IMR-90 (cell line): ENCODE measurements around the gene ITFG1. TPM values are rescaled to one million over a fixed set of nuclear protein-coding genes. Genes with fewer than 3 reads are reported as not detected.
"Not testable (repeated sequence)": the region's sequence is repeated elsewhere in the genome, so short reads cannot be mapped to it uniquely, and the experiment has no call there.

Experiments used
- ATAC-seq: fragments of 200-7000 bp; cut with Tn5 transposase; 2 replicates; pipeline ENCODE4 v1.9.1; 2020; ENCODE audit warnings: low read depth, mild to moderate bottlenecking, moderate library complexity
- BruUV-seq: library from RNA; stranded (reverse); fragments of 400-500 nt; replicated peaks from 2 replicates; lab custom pipeline; 2021; lab: Mats Ljungman, UMichigan
- CTCF ChIA-PET: fragments of 300-600 bp; formaldehyde crosslinking; extraction: SDS; loops from one replicate; lab custom pipeline; 2021; ENCODE audit warnings: antibody characterized with exemption; lab: Yijun Ruan, JAX
- POLR2A ChIA-PET: fragments of 300-600 bp; sonication (Branson Sonifier 250); formaldehyde crosslinking; loops from one replicate; lab custom pipeline; 2022; ENCODE audit warnings: antibody characterized with exemption; ENCODE audit not compliant: unreplicated experiment; lab: Charles Lee
- DNase-seq: peaks from one replicate; pipeline ENCODE4 v3.0.0; 2013
- H2AFZ ChIP-seq: replicated peaks from 2 replicates; pipeline ENCODE3; 2013; ENCODE audit warnings: low read length, mild to moderate bottlenecking; ENCODE audit not compliant: poor library complexity
- H2AK5ac ChIP-seq: 2 replicates; pipeline ENCODE4 v1.6.1; 2013; ENCODE audit warnings: low read depth, low read length, inconsistent platforms
- H2AK9ac ChIP-seq: replicated peaks from 2 replicates; pipeline ENCODE3; 2013; ENCODE audit warnings: mild to moderate bottlenecking, low read depth, low read length, moderate library complexity; ENCODE audit not compliant: poor library complexity
- H2BK120ac ChIP-seq: 2 replicates; pipeline ENCODE4 v1.6.1; 2013; ENCODE audit warnings: low read depth, low read length, inconsistent platforms
- H2BK15ac ChIP-seq: 3 replicates; pipeline ENCODE4 v1.6.1; 2013; ENCODE audit warnings: low read depth, low read length, inconsistent platforms
- H2BK20ac ChIP-seq: 2 replicates; pipeline ENCODE4 v1.6.1; 2013; ENCODE audit warnings: low read depth, mild to moderate bottlenecking, inconsistent platforms, low read length, moderate library complexity
- H2BK5ac ChIP-seq: 2 replicates; pipeline ENCODE4 v1.6.1; 2013; ENCODE audit warnings: mild to moderate bottlenecking, low read depth, low read length, inconsistent platforms; ENCODE audit not compliant: poor library complexity, severe bottlenecking
- H3K14ac ChIP-seq: replicated peaks from 2 replicates; pipeline ENCODE4 v1.6.1; 2013; ENCODE audit warnings: low read depth, low read length, inconsistent platforms
- H3K18ac ChIP-seq: 2 replicates; pipeline ENCODE4 v1.6.1; 2013; ENCODE audit warnings: low read depth, low read length, control low read depth
- H3K23ac ChIP-seq: 2 replicates; pipeline ENCODE4 v1.6.1; 2013; ENCODE audit warnings: low read depth, low read length, inconsistent platforms
- H3K27ac ChIP-seq: 2 replicates; pipeline ENCODE4 v1.5.1; 2013; ENCODE audit warnings: mild to moderate bottlenecking, control low read depth, low read length; ENCODE audit not compliant: insufficient read depth
- H3K27me3 ChIP-seq: 2 replicates; pipeline ENCODE4 v1.6.1; 2013; ENCODE audit warnings: low read length; ENCODE audit not compliant: control insufficient read depth, insufficient read depth
- H3K36me3 ChIP-seq: 2 replicates; pipeline ENCODE4 v1.6.1; 2013; ENCODE audit warnings: low read length, mixed read lengths; ENCODE audit not compliant: control insufficient read depth, insufficient read depth
- H3K4ac ChIP-seq: 2 replicates; pipeline ENCODE4 v1.6.1; 2013; ENCODE audit warnings: low read depth, low read length, inconsistent platforms
- H3K4me1 ChIP-seq: 2 replicates; pipeline ENCODE4 v1.6.1; 2013; ENCODE audit warnings: low read length, mixed read lengths; ENCODE audit not compliant: control insufficient read depth, insufficient read depth
- H3K4me2 ChIP-seq: 2 replicates; pipeline ENCODE4 v1.6.1; 2013; ENCODE audit warnings: low read depth, mild to moderate bottlenecking, control low read depth, low read length, moderate library complexity
- H3K4me3 ChIP-seq: 2 replicates; pipeline ENCODE4 v1.5.1; 2013; ENCODE audit warnings: low read depth, mild to moderate bottlenecking, control low read depth, low read length, moderate library complexity; ENCODE audit not compliant: insufficient read depth
- H3K56ac ChIP-seq: 2 replicates; pipeline ENCODE4 v1.6.1; 2013; ENCODE audit warnings: low read length, inconsistent platforms; ENCODE audit not compliant: insufficient read depth; ENCODE audit errors: extremely low read depth
- H3K79me1 ChIP-seq, 2 experiments: 2 replicates each; pipeline ENCODE4 v1.6.1; 2013; ENCODE audit warnings: low read length in 2 of 2, inconsistent platforms in 1 of 2, low read depth in 1 of 2
- H3K9ac ChIP-seq: 2 replicates; pipeline ENCODE4 v1.6.1; 2013; ENCODE audit warnings: low read depth, low read length, control low read depth
- H3K9me1 ChIP-seq: 2 replicates; pipeline ENCODE4 v1.6.1; 2013; ENCODE audit warnings: low read length, inconsistent platforms; ENCODE audit not compliant: insufficient read depth
- H3K9me3 ChIP-seq: 2 replicates; pipeline ENCODE4 v1.6.1; 2013; ENCODE audit warnings: low read length; ENCODE audit not compliant: control insufficient read depth, insufficient read depth
- H4K20me1 ChIP-seq: 2 replicates; pipeline ENCODE4 v1.6.1; 2013; ENCODE audit warnings: low read length, inconsistent platforms; ENCODE audit not compliant: insufficient read depth
- H4K5ac ChIP-seq: 2 replicates; pipeline ENCODE4 v1.6.1; 2013; ENCODE audit warnings: mild to moderate bottlenecking, low read depth, low read length, control low read depth
- H4K8ac ChIP-seq, 2 experiments: 2 replicates each; pipeline ENCODE4 v1.6.1; 2013; ENCODE audit warnings: low read depth in 2 of 2, low read length in 2 of 2, control low read depth in 1 of 2, inconsistent platforms in 1 of 2
- H4K91ac ChIP-seq: 2 replicates; pipeline ENCODE4 v1.6.1; 2013; ENCODE audit warnings: low read depth, low read length, inconsistent platforms; ENCODE audit not compliant: insufficient read depth
- WGBS, 2 experiments: methylation state at CpG; one replicate each; pipeline versions ENCODE4 v1.1.5 to v1.1.7; 2013; ENCODE audit warnings: missing lambda C conversion rate in 2 of 2; ENCODE audit not compliant: insufficient read length in 1 of 2; ENCODE audit errors: extremely low coverage in 2 of 2; 5-methylcytosine and 5-hydroxymethylcytosine counted together
- dilution Hi-C: fragments of 300-500 bp; cut with HindIII; formaldehyde crosslinking; loops from one replicate; pipeline ENCODE4 v1.14.3; 2018; ENCODE audit warnings: low sequenced_read_pairs; ENCODE audit not compliant: unreplicated experiment
- in situ Hi-C: fragments of 300-500 bp; cut with MboI; formaldehyde crosslinking; loops from 3 replicates; pipeline ENCODE4 v1.14.3; 2019; ENCODE audit warnings: low sequenced_read_pairs, inconsistent platforms, mixed read lengths
- intact Hi-C: fragments of 100-400 bp; cut with micrococcal nuclease; formaldehyde crosslinking; loops from 2 replicates; pipeline ENCODE4 v1.10.0; 2022
- polyA plus RNA-seq, 3 experiments: library from polyadenylated mRNA; depleted of rRNA; stranded (reverse); fragments of >200 nt; gene quantifications; 2 replicates each; pipeline ENCODE4 v1.2.3, GENCODE V29; 2012; ENCODE audit warnings: low replicate concordance in 1 of 3
- total RNA-seq: library from RNA; depleted of rRNA; stranded (reverse); fragments of >200 nt; gene quantifications from 2 replicates; pipeline ENCODE4 v1.2.3, GENCODE V29; 2012

The ITFG1 gene
- total and polyA plus RNA-seq, 2 of the 4 experiments (the other 2 are of a cell fraction) = 54.3 to 60.4 TPM

- BruUV-seq, H2BK20ac ChIP-seq, H3K4ac ChIP-seq, H3K14ac ChIP-seq, ATAC-seq, H3K9me1 ChIP-seq, H4K8ac ChIP-seq, H3K4me2 ChIP-seq, H2AK9ac ChIP-seq, H2BK120ac ChIP-seq, H2AFZ ChIP-seq, H3K4me3 ChIP-seq, H3K4me1 ChIP-seq, H2AK5ac ChIP-seq, H3K9me3 ChIP-seq, dilution Hi-C loops, DNase-seq, H3K56ac ChIP-seq, H4K20me1 ChIP-seq, POLR2A ChIA-PET, H4K5ac ChIP-seq, intact Hi-C loops, H3K36me3 ChIP-seq, H3K18ac ChIP-seq, in situ Hi-C loops, H3K23ac ChIP-seq, H3K27me3 ChIP-seq, H3K9ac ChIP-seq, H2BK15ac ChIP-seq, H2BK5ac ChIP-seq, H4K91ac ChIP-seq, H3K27ac ChIP-seq: not testable (repeated sequence)
- CTCF ChIA-PET = interaction anchor here (0.6 kb wide), 1 partner anchor 16 kb away, joined by 3 read pairs; no protein-coding TSS in a partner anchor
- peaks cover 9 to 16% of the 10 kb centered on the region in 2 experiments; a peak in 3 of 4 replicates for H3K79me1 ChIP-seq
- no CpG with 5 or more reads among the region's 2 CpGs for WGBS, 2 experiments
Measured at GRCh38 chr16:47434274-47434673, 26.6 kb downstream of the ITFG1 start.
